H4 (cell line): ENCODE data around the gene KIF27. TPM values are rescaled to one million over a fixed set of nuclear protein-coding genes. Genes with fewer than 3 reads are reported as not detected.
"Not testable (repeated sequence)": the region's sequence is repeated elsewhere in the genome, so short reads cannot be mapped to it uniquely, and the experiment has no call there.

Source experiments
- DNase-seq: peaks from one replicate; pipeline ENCODE4 v3.0.0-alpha.2; 2015; ENCODE audit warnings: low spot score
- total RNA-seq: library from RNA; depleted of rRNA; stranded (reverse); fragments of >200 nt; shearing (Covaris generic); gene quantifications from 2 replicates; pipeline ENCODE4 v1.2.3, GENCODE V29; 2014; rRNA removed

KIF27 gene
- total RNA-seq: 0.64 and 1.2 TPM in 2 replicates

GRCh38 chr9:83920927-83921707 lies at the start of gene KIF27:
KIF27 (minus strand) TSS chr9:83921432; CDS start chr9:83915591, 5,841 bp downstream.
- DNase-seq: peak; percentile 93

- DNase-seq: no peak
Measured at GRCh38 chr9:83969602-83970001, 48.4 kb upstream of the KIF27 start.

- no peak for DNase-seq
Measured at GRCh38 chr9:83967073-83967472, 45.8 kb upstream of the KIF27 start.

GRCh38 chr9:83966209-83966582 lies 45.0 kb upstream of the KIF27 start:
- DNase-seq: no peak

DNA sequence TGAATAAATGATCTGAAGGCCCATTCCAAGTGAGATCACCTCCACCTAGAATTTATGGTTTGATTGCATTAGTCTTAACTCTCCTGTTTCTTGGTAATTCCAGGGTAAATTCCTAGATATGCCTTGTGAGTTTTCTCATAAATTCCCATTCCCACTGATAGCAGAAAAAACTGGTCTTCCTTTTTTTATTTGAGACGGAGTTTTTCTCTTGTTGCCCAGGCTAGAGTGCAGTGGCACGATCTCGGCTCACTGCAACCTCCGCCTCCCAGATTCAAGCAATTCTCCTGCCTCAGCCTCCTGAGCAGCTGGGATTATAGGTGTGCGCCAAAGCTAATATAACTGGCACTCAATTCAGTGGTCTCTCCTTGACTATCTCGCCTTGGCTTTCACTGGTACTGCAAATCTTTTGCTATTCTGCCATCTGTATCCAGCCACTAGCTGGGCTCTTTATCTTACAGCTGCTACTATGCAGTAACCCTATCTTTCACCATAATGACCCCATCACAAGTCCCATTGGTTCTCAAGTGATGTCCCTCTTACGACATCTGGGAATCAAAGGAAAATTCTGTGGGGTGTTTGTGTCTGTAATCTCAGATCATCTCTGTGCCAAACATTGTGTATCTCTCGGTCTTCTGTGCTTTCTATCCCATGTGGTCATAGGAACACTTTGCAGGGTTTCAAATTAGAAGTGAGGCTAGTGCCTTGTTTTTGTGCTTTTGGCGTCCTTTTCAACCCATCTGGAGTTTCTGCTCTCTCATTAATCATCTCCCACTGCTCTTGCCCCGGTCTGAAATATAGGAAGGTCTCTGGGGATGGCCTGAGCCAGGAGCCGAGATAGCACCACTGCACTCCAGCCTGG lies 44.3 kb upstream of the KIF27 start:
- no peak for DNase-seq

DNA sequence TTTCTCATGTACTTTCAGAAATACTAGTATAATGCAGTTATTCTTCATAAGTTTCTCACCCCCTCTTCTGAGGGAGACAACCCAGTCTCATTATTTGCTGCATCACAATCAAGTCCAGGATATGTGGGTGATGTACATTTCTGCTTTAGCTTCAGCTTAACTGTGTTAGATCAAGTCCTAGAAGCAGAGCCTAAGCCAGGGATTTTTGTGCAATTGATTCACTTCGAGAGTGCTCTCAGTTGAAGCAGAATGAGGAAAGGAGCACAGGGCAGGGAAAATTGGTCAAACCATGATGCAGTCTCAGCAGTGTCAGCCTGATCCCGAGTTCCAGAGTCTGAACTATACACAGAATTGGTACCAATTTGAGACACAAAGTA lies 43.7 kb upstream of the KIF27 start:
- no peak for DNase-seq

DNA sequence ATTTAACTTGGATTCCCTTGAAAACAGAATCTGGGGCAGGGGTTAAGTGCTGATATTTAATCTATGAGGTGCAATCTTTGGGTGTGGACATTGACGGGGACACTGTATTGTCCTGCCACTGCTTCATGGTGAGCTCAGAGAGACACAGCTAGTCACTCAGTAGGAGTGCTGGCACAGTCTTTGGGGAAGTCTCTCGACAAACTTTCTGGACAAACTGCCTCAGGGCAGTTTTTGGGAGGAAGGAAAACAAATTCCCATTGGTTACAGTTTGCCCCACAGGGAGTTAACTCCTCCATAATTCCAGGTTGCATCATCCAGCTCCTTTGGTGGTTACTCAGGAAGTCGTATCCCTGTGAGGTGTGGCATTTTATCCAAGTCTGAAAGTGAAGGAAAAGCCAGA lies 40.9 kb upstream of the KIF27 start:
- peak; percentile 74 for DNase-seq

GRCh38 chr9:83960991-83961390 lies 39.8 kb upstream of the KIF27 start:
- no peak for DNase-seq

GRCh38 chr9:83959061-83959460 lies 37.8 kb upstream of the KIF27 start:
- peak; percentile 82 for DNase-seq

DNA sequence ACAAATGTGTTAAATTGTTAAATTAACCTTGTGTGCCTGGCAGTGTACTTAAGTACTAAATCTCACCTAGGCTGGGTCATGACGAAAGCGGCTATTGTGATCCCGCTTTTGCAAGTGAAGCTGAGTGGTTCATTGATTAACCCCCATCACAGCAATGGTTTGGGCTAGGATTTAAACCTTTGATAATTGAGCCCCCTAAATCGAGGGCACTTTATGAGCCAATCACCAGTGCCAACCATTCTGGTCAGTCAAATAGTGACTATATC lies 35.9 kb upstream of the KIF27 start:
- DNase-seq: no peak

GRCh38 chr9:83956436-83957247 lies 35.4 kb upstream of the KIF27 start:
- DNase-seq: no peak

DNA sequence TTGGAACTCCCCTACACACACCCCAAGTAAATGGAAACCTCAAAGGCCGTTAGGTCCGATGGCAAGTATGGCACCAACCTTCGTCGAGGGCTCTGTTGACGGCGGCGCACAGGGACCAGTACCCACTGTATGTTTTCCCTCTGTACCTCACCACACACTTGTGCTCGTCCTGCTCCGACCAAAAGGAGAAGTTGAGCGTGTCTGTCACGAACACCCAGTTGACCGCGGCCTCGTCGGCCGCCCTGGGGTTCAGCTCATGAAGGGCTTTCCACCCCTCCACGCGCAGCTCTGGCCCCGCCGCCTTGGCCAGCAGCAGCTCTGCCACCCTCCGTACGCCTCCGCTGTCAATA lies 34.8 kb upstream of the KIF27 start:
- no peak for DNase-seq

GRCh38 chr9:83948096-83948495 lies 26.9 kb upstream of the KIF27 start:
- DNase-seq: not testable (repeated sequence)

- no peak for DNase-seq
Measured at GRCh38 chr9:83940590-83941303, 19.5 kb upstream of the KIF27 start.

DNA sequence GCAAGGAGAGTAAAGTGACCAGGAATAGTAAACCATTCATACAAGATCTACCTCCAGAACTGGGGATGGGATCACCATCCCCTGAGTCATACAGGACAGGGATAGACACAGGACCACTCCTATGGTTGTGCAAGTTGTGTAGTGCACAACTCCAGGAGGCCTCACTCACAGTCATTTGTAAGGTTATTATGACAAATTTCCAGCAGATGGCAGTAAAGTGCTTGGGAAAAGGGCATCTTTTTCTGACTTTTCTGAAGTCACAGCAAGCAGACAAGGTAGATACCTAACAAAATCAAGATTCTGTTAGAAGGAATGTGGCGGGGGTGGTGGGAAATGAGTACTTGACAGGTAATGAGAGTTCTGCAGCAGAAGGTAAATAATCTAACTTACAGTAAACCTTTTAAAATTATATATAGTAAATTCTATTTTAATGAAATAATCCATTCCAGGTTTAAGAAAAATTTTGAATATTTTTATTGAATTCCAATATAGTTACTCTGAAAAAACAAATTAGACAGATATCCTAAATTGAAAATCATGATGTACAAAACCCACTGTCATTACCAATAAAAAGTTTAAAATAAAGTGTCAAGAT lies 16.7 kb upstream of the KIF27 start:
- DNase-seq: peak; percentile 64

GRCh38 chr9:83936523-83936922 lies 15.3 kb upstream of the KIF27 start:
- DNase-seq: peak; percentile 51

DNA sequence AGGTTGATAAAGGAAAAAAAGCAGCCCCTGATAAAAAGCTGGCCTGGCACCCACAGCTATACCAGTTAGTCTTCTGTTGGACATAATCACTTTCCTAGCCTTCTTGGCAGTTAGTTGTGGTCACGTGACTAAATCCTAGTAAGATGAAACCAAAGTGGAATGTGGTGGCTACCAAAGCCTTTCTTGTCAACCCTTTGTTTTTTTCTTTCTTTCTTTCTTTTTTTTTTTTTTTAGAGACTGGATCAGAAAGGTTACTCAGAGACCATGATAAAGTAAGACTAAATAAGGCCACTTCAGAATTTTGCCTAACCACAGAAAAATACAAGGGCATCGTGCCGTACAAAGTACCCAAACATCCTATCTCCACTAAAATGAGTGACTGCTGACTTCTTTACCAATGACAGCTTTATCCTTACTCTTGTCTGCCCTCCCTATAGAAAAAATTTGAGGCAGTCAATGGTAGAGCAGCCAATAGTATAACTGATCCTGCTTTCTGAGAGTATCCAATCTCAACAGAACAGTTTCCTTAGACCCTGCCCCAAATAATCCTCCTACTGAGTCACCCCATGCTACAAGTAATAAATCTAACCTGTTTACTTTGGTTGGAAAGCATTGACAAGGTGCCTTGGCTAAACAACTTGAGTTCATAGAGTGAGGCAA lies 14.2 kb upstream of the KIF27 start:
- peak; percentile 94 for DNase-seq

DNA sequence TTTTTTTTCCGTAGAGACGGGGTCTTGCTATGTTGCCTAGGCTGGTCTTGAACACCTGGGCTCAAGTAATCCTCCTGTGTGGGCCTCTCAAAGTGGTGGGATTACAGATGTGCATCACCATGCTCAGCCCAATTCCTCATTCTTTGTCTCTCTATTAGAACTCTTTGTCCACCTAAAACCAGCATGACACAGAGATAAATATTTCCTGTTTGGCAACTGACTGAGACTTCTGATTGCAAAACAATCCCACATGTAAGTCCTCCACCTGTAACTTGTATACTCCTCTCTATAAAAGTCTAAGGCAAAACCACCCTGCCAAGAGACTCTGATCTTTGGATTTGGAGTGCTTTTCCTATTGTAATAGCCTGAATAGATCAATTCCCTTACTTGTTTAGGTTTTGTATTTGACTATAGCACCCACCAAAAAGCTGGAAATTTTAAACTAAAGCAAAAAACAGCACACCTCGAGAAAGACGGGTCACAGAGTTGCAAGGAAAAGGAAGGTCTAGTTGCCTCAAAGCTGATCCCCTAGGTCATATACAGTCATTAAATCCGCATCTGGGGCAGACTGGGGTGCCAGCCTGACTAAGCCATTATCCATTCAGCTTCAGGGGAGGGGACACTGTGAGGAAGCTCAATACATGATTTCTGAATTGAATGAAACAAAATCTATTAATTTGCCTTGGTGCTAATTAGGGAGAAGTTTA lies 13.5 kb upstream of the KIF27 start:
- peak; percentile 44 for DNase-seq

GRCh38 chr9:83933790-83934189 lies 12.6 kb upstream of the KIF27 start:
- peak; percentile 50 for DNase-seq

GRCh38 chr9:83932851-83933250 lies 11.6 kb upstream of the KIF27 start:
- no peak for DNase-seq
